SKM-1 treated with dmso at 0.1 percent for 144 hours (cell line): Measurements from ENCODE around the gene SPNS2.

ENCODE experiments used
- DNase-seq: peaks from one replicate; lab custom pipeline; 2025; ENCODE audit not compliant: unreplicated experiment; lab: John Stamatoyannopoulos, UW

Gene SPNS2

GRCh38 chr17:4502466-4503154 lies 3.9 kb downstream of the SPNS2 start:
- DNase-seq = no peak

GRCh38 chr17:4503283-4504025 lies 4.8 kb downstream of the SPNS2 start:
- DNase-seq = no peak

GRCh38 chr17:4504188-4504587 lies 5.5 kb downstream of the SPNS2 start:
- no peak for DNase-seq

GRCh38 chr17:4505187-4505586 lies 6.5 kb downstream of the SPNS2 start:
- no peak for DNase-seq

DNA sequence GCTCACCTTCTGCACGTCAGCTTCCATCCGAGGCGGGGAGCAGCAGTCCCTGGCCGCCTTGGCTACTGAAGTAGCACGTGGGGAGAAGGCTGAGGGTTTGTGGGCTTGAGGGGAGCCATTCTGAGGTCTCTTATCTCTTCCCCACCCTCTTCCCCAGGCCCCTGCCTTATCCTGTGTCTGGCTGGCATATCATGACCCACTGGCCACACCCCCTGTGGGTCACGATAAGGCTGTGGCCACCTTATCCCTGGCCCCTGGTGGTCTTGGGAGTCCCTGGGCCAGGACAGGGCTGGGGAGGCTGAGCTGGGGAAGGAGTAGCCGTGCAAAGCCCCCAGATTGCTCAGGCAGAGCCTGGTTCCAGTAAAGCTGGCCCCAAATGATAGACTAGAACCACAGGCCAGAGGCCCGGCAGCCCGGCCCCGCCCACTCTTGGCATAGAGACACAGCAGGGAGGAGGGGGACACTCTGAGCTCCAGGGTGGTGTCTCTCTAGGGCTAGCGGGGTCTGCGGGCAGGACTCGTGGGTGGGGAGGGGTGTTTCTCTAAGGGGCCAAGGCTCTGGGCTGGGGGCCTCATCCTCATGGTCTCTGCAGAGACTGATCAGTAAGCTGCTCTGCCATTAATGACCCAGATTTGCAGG lies 7.6 kb downstream of the SPNS2 start:
- no peak for DNase-seq

DNA sequence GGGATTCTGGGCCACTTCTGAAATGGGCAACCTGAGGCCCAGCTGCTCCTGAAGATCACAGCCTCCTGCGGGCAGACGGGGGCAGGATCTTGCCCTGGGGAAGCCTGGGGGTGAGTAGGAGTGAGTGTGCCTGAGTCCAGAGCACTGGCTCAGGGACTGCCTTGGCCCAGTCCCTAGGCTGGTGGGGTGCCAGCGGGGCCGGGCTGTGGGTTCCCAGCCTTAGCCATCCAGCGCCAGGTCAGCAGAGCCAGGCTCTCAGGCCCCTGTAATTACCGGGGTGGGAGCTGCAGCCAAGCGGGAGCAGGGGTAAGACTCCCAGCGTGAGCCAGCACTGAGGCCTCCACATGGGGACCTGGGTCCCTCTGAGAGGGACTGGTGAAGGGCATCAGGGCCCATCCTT lies 8.2 kb downstream of the SPNS2 start:
- no peak for DNase-seq

GRCh38 chr17:4507361-4508111 lies 8.9 kb downstream of the SPNS2 start:
- DNase-seq = no peak

- no peak for DNase-seq
These were observed 9.5 kb downstream of the SPNS2 start for GRCh38 chr17:4508207-4508606.

DNA sequence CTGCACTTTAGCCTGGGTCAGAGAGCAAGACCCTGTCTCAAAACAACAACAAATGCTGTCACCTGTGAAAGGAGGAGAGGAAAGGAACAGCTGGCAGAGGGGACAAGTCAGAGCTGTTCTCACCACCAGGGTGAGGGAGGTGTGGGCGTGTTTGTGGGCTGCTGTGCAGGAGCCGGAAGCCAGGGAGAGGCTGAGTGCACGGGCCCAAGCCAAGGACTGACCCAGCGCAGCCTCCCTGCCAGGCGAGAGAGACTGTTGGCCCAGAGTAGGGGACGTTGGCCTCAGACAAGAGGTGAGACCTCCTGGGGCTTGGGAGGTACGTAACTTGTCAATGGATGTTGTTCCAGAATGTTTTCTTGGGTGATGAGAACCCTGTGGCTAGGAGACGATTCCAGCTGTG lies 10.7 kb downstream of the SPNS2 start:
- DNase-seq = no peak

DNA sequence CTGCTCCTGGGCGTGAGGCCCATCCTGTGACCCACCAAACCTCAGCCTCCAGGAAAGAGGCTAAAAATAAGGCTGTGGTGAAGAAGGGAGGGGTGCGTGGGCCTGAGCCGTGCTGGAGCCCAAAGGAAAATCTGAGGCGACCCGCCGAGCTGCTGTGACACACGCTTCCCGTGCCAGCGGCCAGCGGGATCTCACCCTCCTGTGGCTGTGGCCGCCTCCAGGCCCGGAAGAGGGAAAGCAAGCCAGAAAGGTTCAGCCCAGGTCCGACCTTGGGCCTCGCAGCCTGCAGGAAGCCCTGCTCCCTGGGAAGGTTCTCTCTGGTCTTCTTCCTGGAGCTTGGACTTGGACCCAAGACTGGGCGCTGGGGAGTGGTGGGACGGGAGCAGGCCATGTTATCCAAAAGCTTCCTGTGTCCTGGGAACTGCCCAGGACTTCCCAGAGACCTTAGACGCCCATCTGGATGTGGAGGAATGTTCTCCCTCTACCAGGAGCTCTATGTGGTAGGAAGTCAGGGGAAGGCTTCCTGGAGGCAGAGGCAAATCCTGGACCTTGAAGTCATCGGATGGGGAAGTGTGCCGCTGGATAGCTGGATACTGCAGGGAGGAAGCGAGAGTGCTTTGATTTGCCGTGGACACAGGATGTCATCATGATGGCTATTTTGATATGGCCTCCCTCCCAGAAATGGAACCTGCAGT lies 11.4 kb downstream of the SPNS2 start:
- DNase-seq = no peak

DNA sequence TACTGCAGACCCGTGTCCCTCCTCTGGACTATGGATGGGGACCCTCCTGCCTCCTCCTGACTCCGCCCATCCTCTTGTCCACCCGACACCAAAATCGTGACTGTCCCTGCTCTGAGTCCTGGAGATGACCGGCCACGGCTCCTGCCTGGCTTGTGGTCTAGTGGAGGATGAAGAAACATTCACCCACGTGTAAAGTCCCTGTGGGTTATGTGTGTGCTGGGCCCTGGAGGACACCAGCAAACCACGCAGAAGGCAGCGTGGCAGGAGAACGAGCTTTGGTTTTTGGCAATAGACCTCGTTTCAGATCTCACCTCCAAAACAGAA lies 11.9 kb downstream of the SPNS2 start:
- DNase-seq = no peak

GRCh38 chr17:4511199-4511932 lies 12.7 kb downstream of the SPNS2 start:
- no peak for DNase-seq

DNA sequence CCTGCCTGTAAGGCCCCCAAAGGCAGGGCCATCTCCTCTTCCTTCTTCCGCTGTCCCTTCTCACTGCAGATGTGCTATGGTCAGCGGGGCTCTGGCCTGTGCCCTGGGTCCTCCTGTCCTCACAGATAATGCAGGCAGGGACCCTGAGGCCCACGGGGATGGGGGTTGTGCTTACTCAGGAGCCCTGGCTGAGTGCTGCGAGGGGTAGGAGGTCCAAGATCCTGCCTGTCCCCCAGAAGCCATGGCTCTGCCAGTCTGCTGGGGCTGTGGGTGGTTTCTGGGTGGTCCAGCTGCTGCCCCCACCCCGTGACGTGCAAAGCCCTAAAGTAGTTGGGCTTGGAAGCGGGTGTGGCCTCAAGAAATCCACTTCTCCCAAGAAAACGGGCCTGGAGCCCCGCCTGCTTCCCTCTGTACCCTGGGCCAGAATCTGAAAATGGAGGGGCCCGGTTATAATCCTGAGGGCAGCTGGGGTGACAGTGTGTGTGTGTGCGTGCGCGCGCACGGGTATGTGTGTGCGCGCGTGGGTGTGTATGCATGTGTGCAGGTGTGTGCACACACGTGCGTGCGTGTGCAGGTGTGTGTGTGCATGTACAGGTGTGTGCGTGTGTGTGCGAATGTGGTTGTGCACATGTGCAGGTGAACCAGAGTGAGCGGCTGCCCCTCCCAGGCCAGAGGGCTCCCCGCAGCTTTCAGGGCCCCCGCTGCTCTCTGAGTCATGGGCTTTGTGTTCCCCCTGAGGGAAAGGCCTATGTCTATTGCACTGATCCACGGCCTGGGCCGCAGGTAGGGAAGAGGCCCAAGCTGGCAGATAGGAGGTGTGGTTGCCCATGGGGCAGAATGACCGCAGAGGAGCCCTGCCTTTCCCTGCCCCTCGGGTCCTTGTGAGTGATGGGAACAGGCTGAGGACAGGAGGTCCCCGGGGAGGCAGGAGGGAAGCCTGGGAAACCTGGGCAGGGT lies 13.8 kb downstream of the SPNS2 start:
- no peak for DNase-seq

GRCh38 chr17:4513113-4514032 lies 14.7 kb downstream of the SPNS2 start:
- no peak for DNase-seq

DNA sequence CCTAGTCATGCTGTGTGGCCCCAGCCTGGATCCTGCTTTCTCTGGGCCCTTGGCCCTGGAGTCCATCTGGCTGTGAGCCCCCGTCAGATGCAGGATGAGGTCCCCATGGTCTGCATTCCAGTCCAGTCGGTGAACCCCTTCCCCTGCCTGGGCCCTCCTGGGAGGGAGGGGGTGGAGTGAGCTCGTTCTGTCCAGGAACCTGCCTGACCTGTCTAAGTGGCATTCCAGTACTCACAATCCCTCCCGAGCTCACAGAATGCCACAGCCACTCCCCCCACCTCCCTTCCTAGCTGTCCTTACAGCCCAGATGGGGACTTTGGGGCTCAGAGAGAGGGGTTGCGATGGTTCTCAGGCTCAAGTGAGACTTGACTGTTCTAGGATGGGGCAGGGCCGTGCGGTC lies 15.5 kb downstream of the SPNS2 start:
- DNase-seq = no peak

- no peak for DNase-seq
These were observed 16.1 kb downstream of the SPNS2 start for GRCh38 chr17:4514779-4515178.

- no peak for DNase-seq
These were observed 16.8 kb downstream of the SPNS2 start for GRCh38 chr17:4515501-4515900.

DNA sequence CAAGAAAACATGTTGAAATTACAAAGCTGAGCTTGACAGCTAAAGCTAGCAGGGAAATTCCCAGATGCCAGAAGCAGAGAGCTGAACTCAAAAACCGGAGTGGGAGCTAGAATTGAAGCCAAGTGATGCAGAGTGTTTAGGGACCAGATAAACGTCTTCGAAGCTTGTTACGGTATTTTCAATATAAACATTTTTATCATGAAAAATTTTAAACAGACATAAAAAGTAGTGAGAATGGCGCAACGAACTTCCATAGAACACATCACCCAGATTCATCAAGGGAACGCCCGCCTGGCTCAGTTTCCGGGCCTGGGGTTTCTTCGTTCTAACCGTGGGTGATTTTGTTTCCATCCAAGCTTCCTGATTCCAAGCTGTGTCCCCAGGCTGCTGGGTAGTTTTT lies 18.1 kb downstream of the SPNS2 start:
- no peak for DNase-seq
